ENCODE measurements around the gene TP53. TPM values are rescaled to one million over a fixed set of nuclear protein-coding genes. Genes with fewer than 3 reads are reported as not detected.
A peak's percentile ranks its signal among the peaks of the same experiment; 100 is the strongest.

Gene TP53
- total RNA-seq, 4 donors from 2014 or later = 5.9 to 58.3 (median 30.7) TPM

DNA sequence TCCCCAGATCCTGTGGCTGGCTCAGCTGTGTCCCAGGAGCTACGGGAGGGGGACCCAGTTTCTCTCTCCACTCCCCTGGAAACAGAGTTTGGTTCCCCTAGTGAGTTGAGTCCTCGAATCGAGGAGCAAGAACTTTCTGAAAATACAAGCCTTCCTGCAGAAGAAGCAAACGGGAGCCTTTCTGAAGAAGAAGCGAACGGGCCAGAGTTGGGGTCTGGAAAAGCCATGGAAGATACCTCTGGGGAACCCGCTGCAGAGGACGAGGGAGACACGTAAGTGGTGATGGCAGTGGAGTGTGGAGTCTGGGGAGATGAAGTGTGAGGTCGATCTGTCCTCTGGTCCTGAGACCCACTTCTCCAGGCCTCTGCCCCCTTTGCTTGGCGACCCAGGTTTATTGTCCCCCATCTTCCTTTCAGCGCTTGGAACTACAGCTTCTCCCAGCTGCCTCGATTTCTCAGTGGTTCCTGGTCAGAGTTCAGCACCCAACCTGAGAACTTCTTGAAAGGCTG lies 1.6 kb upstream of the TP53 start:
- no peak for TF ChIP-seq CTCF (IDR thresholded peaks at IDR 0.05)
- TF ChIP-seq POLR2A (IDR thresholded peaks at IDR 0.05) = no peak
- no peaks in the 10 kb centered on the region for H3K9me3 ChIP-seq
- no peak for DNase-seq
- no peaks in the 10 kb centered on the region for H3K27me3 ChIP-seq
- intact Hi-C loops (cut with DNase I; ENCODE audit: low total_unique reads) = loop anchor here (5.0 kb wide), 1 partner anchor 62 kb away; the partner anchor contains the start of gene SAT2
- peak overlapping the region; percentile 52 to 85 for H3K4me3 ChIP-seq
- peak overlapping the region; percentile 77 to 98 for H3K27ac ChIP-seq
- H3K4me1 ChIP-seq = peaks cover 6 to 16% of the 10 kb centered on the region in 2 donors
- H3K36me3 ChIP-seq = no peaks in the 10 kb centered on the region

DNA sequence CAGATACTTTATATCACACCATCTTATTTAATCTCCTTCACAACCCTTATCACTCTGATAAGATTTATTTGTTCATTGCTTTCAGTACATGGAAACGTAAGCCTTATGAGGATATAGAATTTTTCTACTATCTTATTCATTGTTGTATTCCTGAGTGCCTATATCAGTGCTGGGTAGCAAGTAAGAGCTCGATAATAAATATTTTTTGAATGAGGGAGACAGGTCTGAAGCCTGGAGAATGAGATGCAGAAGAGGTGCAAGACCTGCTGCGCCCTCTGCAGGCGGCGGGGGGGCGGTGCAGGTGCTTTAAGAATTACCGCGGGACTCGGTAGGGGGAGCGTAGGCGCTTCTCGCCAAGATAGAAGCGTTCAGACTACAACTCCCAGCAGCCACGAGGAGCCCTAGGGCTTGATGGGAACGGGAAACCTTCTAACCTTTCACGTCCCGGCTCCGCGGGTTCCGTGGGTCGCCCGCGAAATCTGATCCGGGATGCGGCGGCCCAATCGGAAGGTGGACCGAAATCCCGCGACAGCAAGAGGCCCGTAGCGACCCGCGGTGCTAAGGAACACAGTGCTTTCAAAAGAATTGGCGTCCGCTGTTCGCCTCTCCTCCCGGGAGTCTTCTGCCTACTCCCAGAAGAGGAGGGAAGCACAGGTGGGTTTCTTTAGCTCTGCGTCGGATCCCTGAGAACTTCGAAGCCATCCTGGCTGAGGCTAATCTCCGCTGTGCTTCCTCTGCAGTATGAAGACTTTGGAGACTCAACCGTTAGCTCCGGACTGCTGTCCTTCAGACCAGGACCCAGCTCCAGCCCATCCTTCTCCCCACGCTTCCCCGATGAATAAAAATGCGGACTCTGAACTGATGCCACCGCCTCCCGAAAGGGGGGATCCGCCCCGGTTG lies 868 bp upstream of the TP53 start, which contains the start of gene WRAP53:
TSS of gene WRAP53 (plus strand) at position 570 of the 900 bp plus-strand sequence. CDS start at position 742, 172 bp downstream.
- Histone ChIP-seq H3K27me3 (no peaks in the 10 kb centered on the region), H3K4me3 (peak within 1 kb of the TSS; percentile 83 to 85), H3K27ac (peak within 1 kb of the TSS; percentile 94 to 98), H3K9me3 (no peaks in the 10 kb centered on the region), H3K36me3 (no peaks in the 10 kb centered on the region), H3K4me1 (peaks cover 6 to 16% of the 10 kb centered on the region in 2 donors)
- DNase-seq = peak; percentile 98 to 99
- intact Hi-C loops (cut with DNase I; ENCODE audit: low total_unique reads) = loop anchor here (5.0 kb wide), 1 partner anchor 61 kb away; the partner anchor contains the start of gene SAT2
- peak; percentile 18 to 31 for TF ChIP-seq POLR2A (IDR thresholded peaks at IDR 0.05)
- peak; percentile 96 to 99 (median 98) for TF ChIP-seq CTCF (IDR thresholded peaks at IDR 0.05)

GRCh38 chr17:7686222-7687071 lies 843 bp downstream of the TP53 start:
- Histone ChIP-seq H3K36me3 (no peaks in the 10 kb centered on the region), H3K4me1 (peaks cover 6 to 16% of the 10 kb centered on the region in 2 donors), H3K27ac (peak overlapping the region; percentile 94 to 98), H3K9me3 (no peaks in the 10 kb centered on the region), H3K4me3 (peak overlapping the region; percentile 83 to 85), H3K27me3 (no peaks in the 10 kb centered on the region)
- DNase-seq = peak; percentile 74 to 77
- intact Hi-C loops (cut with DNase I; ENCODE audit: low total_unique reads) = loop anchor here (5.0 kb wide), 1 partner anchor 59 kb away; the partner anchor contains the start of gene SAT2
- TF ChIP-seq CTCF (IDR thresholded peaks at IDR 0.05) = peak in 1 of 4 experiments; percentile 19
- peak; percentile 45 to 79 for TF ChIP-seq POLR2A (IDR thresholded peaks at IDR 0.05)

- peak overlapping the region; percentile 83 to 85 for H3K4me3 ChIP-seq
- peak overlapping the region; percentile 94 to 98 for H3K27ac ChIP-seq
- H3K27me3 ChIP-seq = no peaks in the 10 kb centered on the region
- DNase-seq = peak; percentile 91
- no peaks in the 10 kb centered on the region for H3K36me3 ChIP-seq
- TF ChIP-seq CTCF (IDR thresholded peaks at IDR 0.05) (no peak), POLR2A (IDR thresholded peaks at IDR 0.05) (peak; percentile 25 to 40)
- H3K4me1 ChIP-seq = peaks cover 6 to 16% of the 10 kb centered on the region in 2 donors
- intact Hi-C loops (cut with DNase I; ENCODE audit: low total_unique reads) = loop anchor here (5.0 kb wide), 1 partner anchor 58 kb away; the partner anchor contains the start of gene SAT2
- H3K9me3 ChIP-seq = no peaks in the 10 kb centered on the region
Measured at GRCh38 chr17:7685533-7686221, 1.6 kb downstream of the TP53 start.

Data from uterus (tissue), 4 donors.